NT2/D1 (cell line): ENCODE results near the gene KIF16B.

Source experiments
- SUZ12 ChIP-seq: IDR thresholded peaks from 2 replicates; pipeline ENCODE4 v1.6.1; 2011; ENCODE audit not compliant: insufficient read length, insufficient read depth; ENCODE audit errors: extremely low read depth
- YY1 ChIP-seq: IDR thresholded peaks from 2 replicates; pipeline ENCODE4 v1.6.1; 2011; ENCODE audit not compliant: insufficient read length, insufficient read depth
- ZNF274 ChIP-seq: IDR thresholded peaks from 2 replicates; pipeline ENCODE4 v1.6.1; 2011; ENCODE audit warnings: mild to moderate bottlenecking, low read depth, low read length

DNA sequence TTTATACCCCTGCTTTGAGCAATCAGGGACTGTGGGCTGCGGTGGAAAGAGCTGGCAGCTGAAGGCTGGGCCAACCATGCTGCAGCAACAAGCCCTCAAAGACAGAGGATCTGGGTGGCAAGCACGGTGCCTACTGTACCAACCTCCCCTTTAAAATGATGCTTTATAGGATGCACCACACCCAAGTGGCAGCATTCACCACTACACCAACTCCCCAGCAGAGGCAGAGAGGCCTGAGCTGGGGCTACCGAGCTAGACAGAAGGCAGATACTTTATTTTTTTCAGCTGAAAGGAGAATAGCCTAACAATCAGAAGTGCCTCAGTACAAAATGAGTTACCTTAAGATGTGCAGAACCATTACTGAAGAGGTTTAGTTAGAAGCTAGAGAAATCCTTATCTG is 31.4 kb downstream of the KIF16B start:
- TF ChIP-seq YY1 (no peak), ZNF274 (no peak), SUZ12 (no peak)
